Astrocyte of the cerebellum (primary cell): Measurements from ENCODE around the gene AK1.

ENCODE experiments used
- DNase-seq: peaks from one replicate; pipeline ENCODE4 v3.0.0-alpha.2; 2011; ENCODE audit warnings: low read depth
- H3K4me3 ChIP-seq: 2 replicates; pipeline ENCODE4 v1.5.1; 2011; ENCODE audit warnings: mild to moderate bottlenecking, low read depth, low read length, moderate library complexity
- in situ Hi-C: cut with HindIII; loops from 2 replicates; pipeline ENCODE4 v1.10.0; 2017; ENCODE audit warnings: low sequenced_read_pairs
- TF ChIP-seq, protein P1 (sequence below): IDR thresholded peaks from 2 replicates; pipeline ENCODE4 v1.5.1; 2012; ENCODE audit warnings: low read length, low read depth, moderate library complexity, mild to moderate bottlenecking; ENCODE audit errors: missing control alignments

The AK1 gene

DNA sequence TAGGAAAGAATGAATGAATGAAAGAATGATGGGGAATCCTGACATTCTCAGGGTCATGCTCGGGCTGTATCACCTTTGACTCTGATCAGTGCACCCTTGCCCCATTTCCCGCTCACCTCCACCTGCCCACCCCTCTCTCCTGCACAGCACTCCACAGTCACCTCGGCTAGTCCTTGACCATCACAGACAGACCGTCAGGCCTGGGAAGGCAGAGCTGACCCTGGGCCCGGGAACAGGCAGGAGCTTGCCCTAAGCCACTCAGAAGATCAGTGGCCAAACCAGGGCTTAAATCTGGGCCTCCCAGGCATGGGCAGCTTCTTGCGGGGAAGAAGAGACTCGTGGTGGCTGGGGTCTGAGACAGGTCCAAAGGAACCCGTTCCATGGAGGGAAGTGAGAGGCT lies 18.3 kb upstream of the AK1 start:
- TF ChIP-seq, protein P1, sequence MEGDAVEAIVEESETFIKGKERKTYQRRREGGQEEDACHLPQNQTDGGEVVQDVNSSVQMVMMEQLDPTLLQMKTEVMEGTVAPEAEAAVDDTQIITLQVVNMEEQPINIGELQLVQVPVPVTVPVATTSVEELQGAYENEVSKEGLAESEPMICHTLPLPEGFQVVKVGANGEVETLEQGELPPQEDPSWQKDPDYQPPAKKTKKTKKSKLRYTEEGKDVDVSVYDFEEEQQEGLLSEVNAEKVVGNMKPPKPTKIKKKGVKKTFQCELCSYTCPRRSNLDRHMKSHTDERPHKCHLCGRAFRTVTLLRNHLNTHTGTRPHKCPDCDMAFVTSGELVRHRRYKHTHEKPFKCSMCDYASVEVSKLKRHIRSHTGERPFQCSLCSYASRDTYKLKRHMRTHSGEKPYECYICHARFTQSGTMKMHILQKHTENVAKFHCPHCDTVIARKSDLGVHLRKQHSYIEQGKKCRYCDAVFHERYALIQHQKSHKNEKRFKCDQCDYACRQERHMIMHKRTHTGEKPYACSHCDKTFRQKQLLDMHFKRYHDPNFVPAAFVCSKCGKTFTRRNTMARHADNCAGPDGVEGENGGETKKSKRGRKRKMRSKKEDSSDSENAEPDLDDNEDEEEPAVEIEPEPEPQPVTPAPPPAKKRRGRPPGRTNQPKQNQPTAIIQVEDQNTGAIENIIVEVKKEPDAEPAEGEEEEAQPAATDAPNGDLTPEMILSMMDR = no peak
- in situ Hi-C loops = no loop called here
- no peak for DNase-seq

DNA sequence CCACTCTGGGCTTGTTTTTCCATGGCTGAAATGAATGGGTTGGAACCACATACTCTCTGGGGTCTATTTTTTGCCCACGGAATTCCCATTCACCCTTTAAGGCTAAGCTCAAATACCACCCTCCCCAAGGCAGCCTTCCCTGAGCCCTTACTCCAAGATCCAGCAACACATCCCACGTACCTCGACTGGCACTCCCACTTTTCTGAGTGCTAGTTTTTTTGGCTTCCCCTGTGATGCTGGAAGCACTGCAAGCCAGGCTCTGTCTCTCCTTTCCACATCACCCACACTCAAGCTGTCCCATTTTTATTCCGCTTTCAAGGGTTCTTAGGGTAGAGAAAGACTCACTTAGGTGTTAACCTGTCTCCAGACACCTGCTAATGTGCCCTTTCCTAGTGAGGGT lies 15.9 kb upstream of the AK1 start:
- DNase-seq = no peak
- in situ Hi-C loops = no loop called here
- no peak overlapping the region for H3K4me3 ChIP-seq
- TF ChIP-seq, protein P1 = no peak

More for the DNA sequence above, 18.3 kb upstream of the AK1 start:
- no peak overlapping the region for H3K4me3 ChIP-seq

DNA sequence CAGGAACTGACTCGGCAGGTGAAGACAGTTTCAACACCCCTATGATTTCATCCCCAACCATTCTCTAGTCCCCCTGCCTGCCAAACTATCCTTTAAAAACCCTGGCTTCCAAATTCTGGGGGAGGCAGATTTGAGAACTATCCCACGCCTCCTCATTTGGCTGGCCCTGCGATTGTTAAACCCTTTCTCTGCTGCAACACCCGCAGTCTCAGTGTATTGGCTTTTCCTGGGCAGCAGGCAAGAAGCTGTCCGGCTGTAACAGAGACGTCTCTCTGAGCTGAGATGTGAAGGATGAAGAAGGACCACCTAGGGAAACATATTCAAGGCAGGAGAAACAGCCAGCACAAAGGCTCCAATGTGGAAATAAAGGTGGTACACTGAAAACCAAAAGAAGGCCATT lies 15.4 kb upstream of the AK1 start:
- H3K4me3 ChIP-seq = no peak overlapping the region
- TF ChIP-seq, protein P1 = no peak
- DNase-seq = no peak
- in situ Hi-C loops = no loop called here

DNA sequence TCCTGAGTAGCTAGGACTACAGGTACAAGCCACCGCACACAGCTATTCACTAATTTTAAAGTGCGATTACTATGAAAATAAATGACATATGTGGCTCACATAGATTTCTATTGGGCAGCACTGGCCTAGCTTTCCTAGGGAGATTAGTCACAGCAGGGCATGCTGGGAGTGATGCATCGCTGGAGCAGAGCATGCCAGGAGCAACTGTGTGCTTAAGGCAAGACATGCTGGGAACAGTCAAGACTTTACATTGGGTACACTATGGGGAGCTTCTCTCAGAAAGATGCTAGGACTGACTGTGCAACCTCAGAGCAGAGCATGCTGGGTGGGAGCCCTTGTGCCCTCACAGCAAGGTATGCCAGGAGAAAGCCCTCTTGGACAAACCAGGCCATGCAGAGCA lies 12.6 kb upstream of the AK1 start:
- TF ChIP-seq, protein P1 = no peak
- H3K4me3 ChIP-seq = no peak overlapping the region
- DNase-seq = no peak
- in situ Hi-C loops = no loop called here

DNA sequence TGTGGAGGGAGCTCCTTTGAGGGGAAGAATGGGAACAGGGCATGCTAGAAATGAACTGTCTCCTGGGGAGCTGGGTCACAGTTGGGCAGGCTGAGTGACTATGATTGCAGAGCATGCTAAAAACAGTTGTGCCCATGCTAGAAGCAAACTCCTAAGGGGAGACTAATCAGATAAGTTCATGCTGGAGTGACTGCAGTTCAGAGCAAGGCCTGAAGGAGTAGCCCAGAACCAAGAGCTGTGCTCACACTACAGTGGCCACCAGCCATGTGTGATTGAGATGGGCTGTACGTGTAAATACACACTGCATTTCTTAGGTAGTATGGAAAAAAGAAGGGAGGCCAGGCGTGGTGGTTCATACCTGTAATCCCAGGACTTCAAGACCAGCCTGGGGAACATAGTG lies 10.3 kb upstream of the AK1 start:
- DNase-seq = no peak
- no peak overlapping the region for H3K4me3 ChIP-seq
- TF ChIP-seq, protein P1 = peak; percentile 34
- in situ Hi-C loops = no loop called here

DNA sequence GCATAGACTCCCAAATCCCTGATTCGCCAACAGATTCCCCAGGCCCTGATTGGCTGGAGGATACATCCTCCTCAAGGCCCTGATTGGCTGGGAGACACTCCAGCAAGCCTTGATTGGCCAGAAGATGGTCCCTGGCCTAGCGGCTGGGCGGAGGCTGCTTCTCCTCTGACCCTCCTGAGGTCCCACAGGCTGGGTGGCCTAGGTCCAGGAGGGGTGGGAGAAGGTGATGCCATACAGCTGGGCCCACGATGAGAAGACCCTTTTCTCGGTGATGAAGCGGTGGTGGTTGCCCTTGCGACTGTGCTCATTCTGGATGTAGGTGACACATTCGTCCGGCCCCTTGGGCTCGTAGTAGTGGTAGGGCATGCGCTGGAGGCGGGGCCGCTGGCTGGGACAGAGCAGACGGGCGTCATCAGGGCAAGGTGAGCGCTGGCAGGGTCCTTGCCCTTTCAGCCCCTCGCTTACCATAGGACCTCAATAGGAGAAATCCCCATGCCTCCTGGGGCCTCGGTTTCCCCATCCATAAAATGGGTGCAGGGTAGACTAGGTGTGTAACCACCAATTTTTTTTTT lies 9.0 kb upstream of the AK1 start:
- no peak for DNase-seq
- in situ Hi-C loops = no loop called here
- TF ChIP-seq, protein P1 = no peak
- no peak overlapping the region for H3K4me3 ChIP-seq
